Progenitor cell of endocrine pancreas (in vitro differentiated cells): ENCODE measurements around the gene PDK1. TPM values are rescaled to one million over a fixed set of nuclear protein-coding genes. Genes with fewer than 3 reads are reported as not detected.

Source experiments
- DNase-seq: peaks from one replicate; pipeline ENCODE4 v3.0.0; 2021; ENCODE audit warnings: low spot score; ENCODE audit not compliant: unreplicated experiment
- H3K27ac Mint-ChIP-seq: 2 replicates; pipeline ENCODE4 v1.8.0; 2021; ENCODE audit warnings: mild to moderate bottlenecking, moderate library complexity, mixed read lengths
- H3K27me3 Mint-ChIP-seq: 2 replicates; pipeline ENCODE4 v1.8.0; 2021; ENCODE audit warnings: mixed read lengths
- H3K36me3 Mint-ChIP-seq: 2 replicates; pipeline ENCODE4 v1.8.0; 2022; ENCODE audit warnings: mixed read lengths; ENCODE audit not compliant: insufficient read depth
- H3K4me1 Mint-ChIP-seq: 2 replicates; pipeline ENCODE4 v1.8.0; 2021; ENCODE audit warnings: low read depth, mixed read lengths
- H3K4me3 Mint-ChIP-seq: 2 replicates; pipeline ENCODE4 v1.8.0; 2021; ENCODE audit warnings: low read depth, mild to moderate bottlenecking, moderate library complexity, mixed read lengths
- H3K9me3 Mint-ChIP-seq: 2 replicates; pipeline ENCODE4 v1.8.0; 2021; ENCODE audit warnings: low read depth, mixed read lengths
- CTCF ChIP-seq: fragments of 200-600 bp; sonication (generic); IDR thresholded peaks from one replicate; pipeline ENCODE4 v1.5.0; 2021; ENCODE audit warnings: antibody characterized with exemption, mild to moderate bottlenecking; ENCODE audit not compliant: unreplicated experiment
- total RNA-seq: library from RNA; stranded (reverse); gene quantifications from 2 replicates; pipeline ENCODE4 v1.2.1, GENCODE V29; 2021

The PDK1 gene
- total RNA-seq, 1 donor from 2014 or later: 20.2 TPM

- Mint-ChIP-seq H3K27me3 (peaks cover 3% of the 10 kb centered on the region), H3K27ac (no peak overlapping the region), H3K36me3 (no peaks in the 10 kb centered on the region), H3K4me1 (peaks cover 11% of the 10 kb centered on the region), H3K9me3 (no peaks in the 10 kb centered on the region), H3K4me3 (no peak overlapping the region)
- no peak for TF ChIP-seq CTCF
- no peak for DNase-seq
These were observed 83.9 kb downstream of the PDK1 start for GRCh38 chr2:172639823-172640222.

- no peaks in the 10 kb centered on the region for H3K9me3 Mint-ChIP-seq
- peaks cover 13% of the 10 kb centered on the region for H3K4me1 Mint-ChIP-seq
- no peaks in the 10 kb centered on the region for H3K36me3 Mint-ChIP-seq
- no peak overlapping the region for H3K4me3 Mint-ChIP-seq
- no peak for DNase-seq
- peaks cover 3% of the 10 kb centered on the region for H3K27me3 Mint-ChIP-seq
- no peak for TF ChIP-seq CTCF
- H3K27ac Mint-ChIP-seq: no peak overlapping the region
These were observed 84.5 kb downstream of the PDK1 start for GRCh38 chr2:172640389-172640788.

- no peaks in the 10 kb centered on the region for H3K36me3 Mint-ChIP-seq
- no peak overlapping the region for H3K4me3 Mint-ChIP-seq
- TF ChIP-seq CTCF: no peak
These were observed 86.6 kb downstream of the PDK1 start for GRCh38 chr2:172642301-172643020.

GRCh38 chr2:172643142-172643541, 87.3 kb downstream of the PDK1 start:
- Mint-ChIP-seq H3K4me1 (peaks cover 13% of the 10 kb centered on the region), H3K9me3 (peaks cover 7% of the 10 kb centered on the region), H3K4me3 (no peak overlapping the region), H3K27ac (no peak overlapping the region), H3K36me3 (peaks cover 2% of the 10 kb centered on the region), H3K27me3 (peaks cover 3% of the 10 kb centered on the region)
- no peak for DNase-seq
- no peak for TF ChIP-seq CTCF

More at GRCh38 chr2:172642301-172643020, 86.6 kb downstream of the PDK1 start:
- Mint-ChIP-seq H3K9me3 (peaks cover 4% of the 10 kb centered on the region), H3K4me1 (peaks cover 13% of the 10 kb centered on the region), H3K27me3 (peaks cover 3% of the 10 kb centered on the region), H3K27ac (no peak overlapping the region)
- no peak for DNase-seq

- peaks cover 11% of the 10 kb centered on the region for H3K4me1 Mint-ChIP-seq
- no peak overlapping the region for H3K27ac Mint-ChIP-seq
- no peak for DNase-seq
- TF ChIP-seq CTCF: no peak
- H3K36me3 Mint-ChIP-seq: peaks cover 2% of the 10 kb centered on the region
- peaks cover 19% of the 10 kb centered on the region for H3K9me3 Mint-ChIP-seq
- no peaks in the 10 kb centered on the region for H3K27me3 Mint-ChIP-seq
- H3K4me3 Mint-ChIP-seq: no peak overlapping the region
These were observed 91.5 kb downstream of the PDK1 start for GRCh38 chr2:172647439-172647838.
